GM19238 (cell line): ENCODE measurements around the gene HECA.
"Not testable (repeated sequence)": the region's sequence is repeated elsewhere in the genome, so short reads cannot be mapped to it uniquely, and the experiment has no call there.

Experiments used
- DNase-seq: peaks from one replicate; pipeline ENCODE4 v3.0.0; 2011; ENCODE audit warnings: low spot score; ENCODE audit not compliant: insufficient read length

HECA gene

GRCh38 chr6:139134817-139135577, at the start of gene HECA:
Gene HECA (plus strand): TSS chr6:139135080. CDS start chr6:139135397, 317 bp downstream.
- DNase-seq = peak; percentile 85

GRCh38 chr6:139091826-139092225, 43.1 kb upstream of the HECA start:
- no peak for DNase-seq

GRCh38 chr6:139099984-139100383, 34.9 kb upstream of the HECA start:
- DNase-seq = peak; percentile 7

GRCh38 chr6:139107051-139107450, 27.8 kb upstream of the HECA start:
- DNase-seq = no peak

- DNase-seq = no peak
Measured at GRCh38 chr6:139108378-139108777, 26.5 kb upstream of the HECA start.

GRCh38 chr6:139109558-139109957, 25.3 kb upstream of the HECA start:
- no peak for DNase-seq

- no peak for DNase-seq
Measured at GRCh38 chr6:139112146-139112545, 22.7 kb upstream of the HECA start.

- DNase-seq = no peak
Measured at GRCh38 chr6:139112561-139112960, 22.3 kb upstream of the HECA start.

GRCh38 chr6:139114746-139115145, 20.1 kb upstream of the HECA start:
- no peak for DNase-seq

- DNase-seq = no peak
Measured at GRCh38 chr6:139115989-139116758, 18.7 kb upstream of the HECA start.

GRCh38 chr6:139117734-139118133, 17.1 kb upstream of the HECA start:
- no peak for DNase-seq

- no peak for DNase-seq
Measured at GRCh38 chr6:139119552-139119951, 15.3 kb upstream of the HECA start.

- DNase-seq = not testable (repeated sequence)
Measured at GRCh38 chr6:139122823-139123222, 12.1 kb upstream of the HECA start.

- peak; percentile 49 for DNase-seq
Measured at GRCh38 chr6:139124887-139125672, 9.8 kb upstream of the HECA start.

- no peak for DNase-seq
Measured at GRCh38 chr6:139126255-139126654, 8.6 kb upstream of the HECA start.

GRCh38 chr6:139126931-139127330, 7.9 kb upstream of the HECA start:
- DNase-seq = no peak

- DNase-seq = no peak
Measured at GRCh38 chr6:139129284-139129683, 5.6 kb upstream of the HECA start.

GRCh38 chr6:139131736-139132280, 3.1 kb upstream of the HECA start:
- no peak for DNase-seq

GRCh38 chr6:139133262-139134063, 1.4 kb upstream of the HECA start:
- no peak for DNase-seq

- no peak for DNase-seq
Measured at GRCh38 chr6:139134064-139134395, 850 bp upstream of the HECA start.
